Endothelial cell of umbilical vein (primary cell): ENCODE results near the gene FBXL2.

Experiments used
- EZH2 ChIP-seq: IDR thresholded peaks from 2 replicates; pipeline ENCODE4 v1.6.1; 2012; ENCODE audit warnings: borderline replicate concordance, low read depth, mild to moderate bottlenecking, moderate library complexity, low read length, inconsistent platforms; ENCODE audit not compliant: severe bottlenecking
- FOS ChIP-seq: IDR thresholded peaks from 2 replicates; pipeline ENCODE4 v1.6.1; 2011; ENCODE audit warnings: mild to moderate bottlenecking, low read length, moderate library complexity, borderline replicate concordance; ENCODE audit not compliant: insufficient read depth
- GATA2 ChIP-seq: IDR thresholded peaks from 2 replicates; pipeline ENCODE4 v1.7.0; 2011; ENCODE audit warnings: low read depth, mild to moderate bottlenecking, moderate library complexity, mixed read lengths, low read length; ENCODE audit not compliant: insufficient read length, insufficient read depth
- MYC ChIP-seq: IDR thresholded peaks from one replicate; pipeline ENCODE4 v1.6.1; 2011; ENCODE audit warnings: mild to moderate bottlenecking, low read depth, low read length
- POLR2A ChIP-seq: IDR thresholded peaks from 2 replicates; pipeline ENCODE4 v1.6.1; 2012; ENCODE audit warnings: low read depth, mild to moderate bottlenecking, control low read depth, low read length
- TF ChIP-seq, protein P1 (sequence below), 2 donors: IDR thresholded peaks; 1 replicate in 1 of 2; 2 replicates in 1 of 2; pipeline ENCODE4 v1.5.1; 2011; ENCODE audit warnings: low read length in 2 of 2, mild to moderate bottlenecking in 2 of 2, moderate library complexity in 2 of 2, control low read depth in 1 of 2, inconsistent platforms in 1 of 2, low read depth in 1 of 2; ENCODE audit not compliant: insufficient read depth in 1 of 2; ENCODE audit errors: extremely low read depth in 1 of 2
- TF ChIP-seq, protein P2 (sequence below): IDR thresholded peaks from 2 replicates; pipeline ENCODE4 v1.6.1; 2011; ENCODE audit not compliant: insufficient read depth, insufficient read length

- TF ChIP-seq, protein P1, sequence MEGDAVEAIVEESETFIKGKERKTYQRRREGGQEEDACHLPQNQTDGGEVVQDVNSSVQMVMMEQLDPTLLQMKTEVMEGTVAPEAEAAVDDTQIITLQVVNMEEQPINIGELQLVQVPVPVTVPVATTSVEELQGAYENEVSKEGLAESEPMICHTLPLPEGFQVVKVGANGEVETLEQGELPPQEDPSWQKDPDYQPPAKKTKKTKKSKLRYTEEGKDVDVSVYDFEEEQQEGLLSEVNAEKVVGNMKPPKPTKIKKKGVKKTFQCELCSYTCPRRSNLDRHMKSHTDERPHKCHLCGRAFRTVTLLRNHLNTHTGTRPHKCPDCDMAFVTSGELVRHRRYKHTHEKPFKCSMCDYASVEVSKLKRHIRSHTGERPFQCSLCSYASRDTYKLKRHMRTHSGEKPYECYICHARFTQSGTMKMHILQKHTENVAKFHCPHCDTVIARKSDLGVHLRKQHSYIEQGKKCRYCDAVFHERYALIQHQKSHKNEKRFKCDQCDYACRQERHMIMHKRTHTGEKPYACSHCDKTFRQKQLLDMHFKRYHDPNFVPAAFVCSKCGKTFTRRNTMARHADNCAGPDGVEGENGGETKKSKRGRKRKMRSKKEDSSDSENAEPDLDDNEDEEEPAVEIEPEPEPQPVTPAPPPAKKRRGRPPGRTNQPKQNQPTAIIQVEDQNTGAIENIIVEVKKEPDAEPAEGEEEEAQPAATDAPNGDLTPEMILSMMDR (IDR thresholded peaks at IDR 0.05; ENCODE audit: extremely low read depth in 1 of 2, insufficient read depth in 1 of 2, low read depth in 1 of 2, low read length in 2 of 2), result no peak
- no peak for TF ChIP-seq MYC
- no peak for TF ChIP-seq EZH2
- TF ChIP-seq, protein P2, sequence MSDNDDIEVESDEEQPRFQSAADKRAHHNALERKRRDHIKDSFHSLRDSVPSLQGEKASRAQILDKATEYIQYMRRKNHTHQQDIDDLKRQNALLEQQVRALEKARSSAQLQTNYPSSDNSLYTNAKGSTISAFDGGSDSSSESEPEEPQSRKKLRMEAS, result no peak
- TF ChIP-seq GATA2, result no peak
- TF ChIP-seq POLR2A, result no peak
- TF ChIP-seq FOS, result no peak
These were observed 156.6 kb downstream of the FBXL2 start for GRCh38 chr3:33433843-33434242.
